GM19467 (cell line): ENCODE measurements around the gene OPHN1.
"Not testable (repeated sequence)": the region's sequence is repeated elsewhere in the genome, so short reads cannot be mapped to it uniquely, and the experiment has no call there.

Source experiments
- ATAC-seq: cut with Tn5 transposase; IDR thresholded peaks from one replicate; pipeline ENCODE4 v1.9.1; 2021; ENCODE audit warnings: mild to moderate bottlenecking, moderate library complexity; ENCODE audit not compliant: unreplicated experiment

Gene OPHN1

DNA sequence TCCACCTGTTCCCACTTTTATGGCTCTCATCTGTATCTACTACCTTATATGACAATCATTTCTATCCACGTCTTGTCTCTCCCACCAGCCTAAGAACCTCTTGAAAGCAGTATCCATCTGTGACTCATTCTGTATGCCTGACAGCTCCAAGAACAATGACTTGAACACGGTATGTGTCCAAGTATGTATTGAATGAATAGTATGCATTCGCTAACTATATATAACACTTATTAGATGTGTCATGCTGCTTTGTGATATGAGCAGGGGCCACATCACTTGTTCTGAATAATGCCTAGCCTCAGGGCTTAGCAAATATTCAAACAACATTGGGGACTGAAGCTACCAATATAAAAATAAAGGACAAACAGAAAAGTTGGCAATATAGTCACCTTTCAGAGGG lies 4.9 kb downstream of the OPHN1 start:
- no peak for ATAC-seq

DNA sequence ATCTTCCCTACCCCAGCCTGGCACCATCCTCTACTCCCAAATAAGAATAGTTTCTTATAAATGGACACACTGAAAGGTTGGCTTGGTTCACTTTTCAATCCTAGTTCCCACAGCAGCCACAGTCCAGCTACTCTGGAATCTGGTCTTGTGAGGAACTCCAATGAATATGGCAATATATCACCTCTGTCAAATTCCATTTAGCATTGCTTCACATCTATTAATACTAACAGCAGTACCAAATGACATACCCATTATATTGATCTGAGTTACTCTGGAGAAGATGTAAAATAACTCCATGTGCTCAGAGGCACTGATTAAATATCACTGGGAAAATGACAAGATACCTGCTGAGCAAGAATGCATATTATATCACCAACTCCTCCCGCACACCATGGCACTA lies 8.6 kb downstream of the OPHN1 start:
- no peak for ATAC-seq

DNA sequence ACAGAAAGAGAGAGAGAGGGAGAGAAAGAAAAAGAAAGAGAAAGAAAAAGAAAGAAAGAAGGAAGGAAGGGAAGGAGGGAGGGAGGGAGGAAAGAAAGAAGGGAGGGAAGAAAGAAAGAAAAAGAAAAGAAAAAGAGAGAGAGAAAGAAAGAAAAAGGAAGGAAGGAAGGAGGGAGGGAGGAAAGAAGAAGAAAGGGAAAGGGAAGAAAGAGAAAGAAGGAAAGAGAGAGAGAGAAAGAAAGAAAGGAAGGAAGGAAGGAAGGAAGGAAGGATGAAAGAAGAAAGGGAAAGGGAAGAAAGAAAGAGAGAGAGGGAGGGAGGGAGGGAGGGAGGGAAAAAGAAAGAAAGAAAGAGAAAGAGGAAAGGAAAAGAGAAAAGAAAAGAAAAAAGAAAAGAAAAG lies 10.8 kb downstream of the OPHN1 start:
- ATAC-seq, result no peak

DNA sequence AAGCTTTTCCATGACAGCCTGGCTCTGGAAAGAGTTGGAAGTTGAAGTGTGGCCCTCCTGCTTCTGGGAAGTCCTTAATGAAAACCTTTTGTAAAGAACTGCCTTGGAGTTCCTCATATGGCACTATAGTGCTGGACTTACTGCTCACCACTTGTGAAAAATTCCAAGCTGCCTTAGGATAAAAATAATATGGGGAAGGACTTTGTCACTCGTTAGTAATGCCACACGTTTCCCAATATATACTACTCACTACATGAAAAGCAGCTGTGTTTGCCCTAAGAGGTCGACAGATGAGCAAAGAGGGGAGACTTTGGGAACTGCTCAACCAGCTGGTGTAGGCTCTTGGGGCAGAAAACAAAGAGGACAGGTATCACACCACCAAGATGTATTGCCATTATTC lies 11.7 kb downstream of the OPHN1 start:
- no peak for ATAC-seq

- ATAC-seq, result no peak
Measured at GRCh38 chrX:68420559-68420958, 12.7 kb downstream of the OPHN1 start.

- ATAC-seq, result no peak
Measured at GRCh38 chrX:68419975-68420374, 13.3 kb downstream of the OPHN1 start.

DNA sequence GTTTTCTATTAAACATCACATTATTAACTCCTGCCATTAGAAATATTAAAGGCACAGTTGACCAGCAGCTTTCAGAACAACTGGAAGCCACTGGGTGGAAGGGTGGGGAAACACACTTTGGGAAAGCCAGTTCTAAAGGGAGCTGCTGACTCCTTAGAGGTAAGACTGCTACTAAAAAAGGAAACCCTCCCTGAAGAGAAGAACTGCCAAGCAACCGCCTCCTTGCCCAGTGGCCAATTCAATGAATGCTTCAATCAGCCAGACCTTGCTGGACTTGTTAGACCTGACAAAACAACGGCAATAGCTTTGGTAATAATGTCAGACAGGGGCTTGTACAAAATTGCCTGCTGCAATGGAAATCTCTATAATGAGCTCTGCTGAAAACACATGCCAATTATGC lies 15.6 kb downstream of the OPHN1 start:
- no peak for ATAC-seq

DNA sequence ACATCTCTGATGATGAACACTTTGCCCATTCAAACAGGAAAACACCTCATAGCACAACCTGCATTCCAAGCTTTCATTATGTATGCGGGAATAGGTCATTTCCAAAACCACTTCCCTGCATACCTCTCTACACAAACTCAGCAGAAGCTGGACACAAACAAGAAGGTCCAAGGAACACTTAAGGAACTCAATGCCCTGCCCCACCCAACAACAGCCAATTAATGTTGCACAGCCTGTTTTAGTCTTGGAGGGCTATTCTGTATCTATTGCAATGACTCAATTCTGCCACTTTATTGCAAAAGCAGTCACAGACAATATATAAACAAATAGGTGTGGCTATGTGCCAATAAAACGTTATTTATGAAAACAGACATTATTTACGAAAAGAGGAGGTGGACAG lies 16.7 kb downstream of the OPHN1 start:
- ATAC-seq, result no peak

- ATAC-seq, result no peak
Measured at GRCh38 chrX:68415316-68415715, 18.0 kb downstream of the OPHN1 start.

DNA sequence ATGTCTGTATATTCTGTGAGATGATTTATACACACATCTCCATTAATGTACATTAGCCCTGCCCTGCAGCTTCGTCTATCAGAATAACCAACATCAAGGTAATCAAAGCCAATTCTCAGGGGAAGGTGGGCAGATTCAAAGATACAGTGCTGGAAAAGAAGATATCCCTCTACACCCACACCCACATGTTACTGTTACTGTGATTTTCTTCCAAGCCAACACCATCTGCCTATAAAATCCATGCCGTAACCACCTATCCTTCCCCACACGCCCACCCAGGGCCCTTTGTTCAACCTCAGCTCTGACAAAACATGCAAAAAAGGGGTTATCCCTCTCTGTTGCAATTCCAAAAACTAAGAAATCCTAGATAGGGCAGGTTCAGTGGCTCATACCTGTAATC lies 20.0 kb downstream of the OPHN1 start:
- no peak for ATAC-seq

- no peak for ATAC-seq
Measured at GRCh38 chrX:68411729-68412128, 21.6 kb downstream of the OPHN1 start.

GRCh38 chrX:68409194-68409593 lies 24.1 kb downstream of the OPHN1 start:
- no peak for ATAC-seq

DNA sequence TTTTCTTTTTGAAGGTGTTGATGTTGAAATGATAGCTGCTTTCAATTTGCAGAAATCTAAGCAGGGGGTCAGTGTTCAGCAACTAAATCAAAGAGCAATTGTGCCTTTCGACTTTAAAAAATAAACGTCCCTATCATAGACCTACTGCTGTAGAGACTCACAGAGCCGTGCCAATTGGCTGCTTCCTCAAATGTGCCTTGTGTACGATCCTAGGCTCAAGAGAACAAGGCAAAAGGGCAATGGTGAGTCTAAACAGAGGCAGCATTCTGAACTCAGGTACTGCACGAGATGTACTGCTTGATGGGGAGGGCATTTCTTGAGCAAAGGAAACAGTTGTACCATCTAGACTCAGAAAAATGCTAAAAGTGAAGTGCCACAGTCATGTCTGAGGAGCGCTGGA lies 29.8 kb downstream of the OPHN1 start:
- ATAC-seq, result no peak

GRCh38 chrX:68403038-68403437 lies 30.3 kb downstream of the OPHN1 start:
- no peak for ATAC-seq

DNA sequence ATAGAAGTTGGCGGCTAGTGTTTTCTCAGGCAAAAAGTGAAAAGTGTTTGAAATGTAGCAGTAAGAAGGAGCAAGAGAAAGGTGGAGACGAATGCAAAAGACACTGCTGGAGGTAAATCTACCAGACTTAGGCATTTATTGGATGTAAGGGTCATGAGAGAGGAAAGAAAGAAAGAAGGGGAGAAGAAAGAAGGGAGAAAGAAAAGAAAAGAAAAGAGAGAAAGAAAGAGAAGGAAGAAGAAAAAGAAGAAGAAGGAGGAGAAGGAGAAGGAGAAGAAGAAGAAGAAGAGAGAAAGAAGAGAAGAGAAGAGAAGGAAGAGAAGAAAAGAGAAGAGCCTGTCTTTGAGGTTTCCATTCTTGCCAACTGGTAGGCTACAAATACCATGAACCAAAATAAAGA lies 31.2 kb downstream of the OPHN1 start:
- ATAC-seq, result no peak

- ATAC-seq, result no peak
Measured at GRCh38 chrX:68398291-68398690, 35.0 kb downstream of the OPHN1 start.

DNA sequence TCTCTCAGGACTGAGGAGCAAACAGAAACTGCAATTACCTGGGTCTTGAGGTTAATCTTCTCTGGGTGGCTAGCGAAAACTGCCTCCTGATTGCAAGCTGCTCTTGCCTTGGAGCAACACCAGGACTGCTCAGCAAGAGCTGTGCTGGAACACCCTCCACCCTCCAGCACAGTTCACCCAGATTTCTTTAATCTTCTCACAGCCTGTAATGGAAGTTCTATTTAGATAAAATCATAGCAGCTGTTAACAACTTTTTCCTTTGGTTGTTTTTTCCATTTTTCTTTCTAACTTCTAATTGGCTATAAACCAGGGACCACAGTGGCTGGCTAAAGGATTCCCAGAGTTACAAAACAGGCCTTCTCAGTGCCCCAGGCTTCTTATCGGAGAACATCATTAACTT lies 36.3 kb downstream of the OPHN1 start:
- ATAC-seq, result no peak

DNA sequence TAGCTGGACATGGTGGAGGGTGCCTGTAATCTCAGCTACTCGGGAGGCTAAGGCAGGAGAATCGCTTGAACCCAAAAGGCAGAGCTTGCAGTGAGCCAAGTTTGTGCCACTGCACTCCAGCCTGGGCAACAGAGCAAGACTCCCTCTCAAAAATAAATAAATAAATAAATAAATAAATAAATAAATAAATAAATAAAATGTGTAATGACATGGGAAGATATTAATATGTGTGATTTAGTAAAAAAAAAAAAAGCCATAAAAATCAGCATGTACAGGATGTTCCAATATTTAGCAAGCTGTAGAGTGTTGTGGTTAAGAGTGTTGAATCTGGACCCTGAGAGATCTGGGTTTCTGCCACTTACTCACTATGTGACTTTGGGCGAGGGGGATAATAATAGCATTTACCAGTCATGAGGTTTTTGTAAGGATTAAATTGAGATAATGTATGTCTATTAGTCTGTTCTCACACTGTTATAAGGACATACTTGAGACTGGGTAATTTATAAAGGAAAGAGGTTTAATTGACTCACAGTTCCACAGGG lies 43.8 kb downstream of the OPHN1 start:
- ATAC-seq, result not testable (repeated sequence)

- ATAC-seq, result no peak
Measured at GRCh38 chrX:68387776-68388175, 45.5 kb downstream of the OPHN1 start.

DNA sequence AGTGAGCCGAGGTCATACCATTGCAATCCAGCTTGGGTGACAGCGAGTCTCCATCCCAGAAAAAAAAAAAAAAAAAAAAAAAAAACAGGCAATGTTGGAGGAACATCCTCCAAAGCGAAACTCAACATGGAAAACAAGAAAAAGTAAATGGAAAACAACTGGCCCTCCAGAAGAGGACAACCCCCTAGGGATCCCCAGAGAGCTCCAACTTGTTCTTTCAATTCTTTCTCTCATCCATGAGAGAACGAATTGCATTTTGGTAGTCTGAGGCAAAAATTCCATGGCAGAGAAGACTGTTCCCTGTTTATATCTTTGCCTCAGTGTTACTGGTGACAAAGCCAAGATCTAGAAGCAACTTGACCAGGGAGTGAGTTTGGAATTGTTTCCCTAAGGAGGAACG lies 49.8 kb downstream of the OPHN1 start:
- no peak for ATAC-seq

- ATAC-seq, result not testable (repeated sequence)
Measured at GRCh38 chrX:68377579-68377978, 55.7 kb downstream of the OPHN1 start.

DNA sequence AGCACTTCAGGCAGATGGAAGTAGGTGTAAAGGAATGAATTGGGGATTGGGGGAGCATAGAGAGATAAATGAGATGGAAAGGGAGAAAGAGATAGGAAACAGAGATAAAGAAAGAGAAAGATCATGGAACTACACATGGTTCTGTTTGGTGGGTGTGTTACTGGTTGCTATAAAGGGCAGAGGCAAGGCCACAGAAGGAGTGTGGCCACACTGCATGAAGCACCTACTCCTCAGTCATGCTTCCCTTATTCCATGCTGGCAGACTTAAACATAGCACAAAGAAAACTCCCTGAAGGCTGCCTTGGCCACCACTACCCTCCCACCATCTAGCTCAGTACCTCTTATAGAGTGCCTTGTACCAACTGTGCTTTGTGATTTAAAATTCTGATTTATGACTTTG lies 56.9 kb downstream of the OPHN1 start:
- ATAC-seq, result no peak

DNA sequence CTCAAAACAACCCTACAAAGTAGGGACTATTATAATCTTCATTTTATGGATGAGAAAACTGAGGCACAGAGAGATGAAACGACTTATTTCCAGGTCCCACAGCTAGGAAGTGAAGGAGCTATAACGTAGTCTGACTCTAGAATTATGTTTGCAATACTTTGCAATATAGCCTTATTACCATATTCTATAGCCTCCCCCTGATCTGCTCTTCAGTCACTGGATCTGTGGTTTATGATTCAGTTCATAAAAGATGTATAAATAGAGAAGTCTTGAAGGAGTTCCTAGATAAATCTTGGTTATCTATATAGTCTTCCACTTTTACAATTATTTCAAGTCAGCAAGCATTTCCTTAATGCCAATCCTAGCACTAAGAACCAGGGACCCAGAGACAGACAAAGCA lies 57.5 kb downstream of the OPHN1 start:
- no peak for ATAC-seq

- no peak for ATAC-seq
Measured at GRCh38 chrX:68372665-68373064, 60.6 kb downstream of the OPHN1 start.
